ENCODE data around the gene PASK.

Gene PASK

DNA sequence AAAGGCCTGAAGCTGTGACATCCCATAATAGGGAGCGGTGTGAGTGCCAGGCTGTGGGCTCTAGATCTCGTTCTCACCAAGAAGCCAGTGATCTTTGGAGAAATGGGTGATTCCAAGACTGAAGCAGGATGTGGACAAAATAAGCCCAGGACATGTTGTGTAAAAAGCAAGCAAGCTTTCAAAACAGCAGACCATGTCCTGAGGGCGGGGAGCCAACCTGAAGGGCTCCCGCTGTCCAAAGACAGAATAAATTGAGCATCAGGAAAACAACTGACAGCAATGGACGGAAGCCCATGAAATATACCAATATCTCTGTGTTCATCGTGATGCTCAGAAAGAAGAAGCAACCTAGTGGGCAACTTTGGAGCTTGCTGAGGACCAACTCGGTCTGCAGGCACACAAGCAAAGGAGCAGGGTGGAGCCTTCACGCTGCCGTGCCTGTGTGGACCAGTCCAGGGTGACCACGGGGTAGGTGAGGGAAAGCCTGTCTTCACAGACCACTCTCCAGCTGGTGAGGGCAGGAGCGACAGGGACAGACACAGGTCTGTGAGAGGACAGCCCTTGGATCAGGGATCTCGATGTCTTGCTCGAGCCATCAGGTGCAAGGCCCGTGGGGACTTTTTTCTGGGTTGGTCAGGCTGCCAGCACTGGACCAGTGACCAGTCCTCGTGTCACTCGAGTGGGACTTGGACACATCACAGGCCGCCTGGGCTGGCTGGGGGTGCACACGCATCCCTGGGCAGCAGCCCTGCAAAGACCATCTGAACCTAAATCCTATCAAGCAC lies 68.7 kb downstream of the PASK start:
- no peak for DNase-seq

DNA sequence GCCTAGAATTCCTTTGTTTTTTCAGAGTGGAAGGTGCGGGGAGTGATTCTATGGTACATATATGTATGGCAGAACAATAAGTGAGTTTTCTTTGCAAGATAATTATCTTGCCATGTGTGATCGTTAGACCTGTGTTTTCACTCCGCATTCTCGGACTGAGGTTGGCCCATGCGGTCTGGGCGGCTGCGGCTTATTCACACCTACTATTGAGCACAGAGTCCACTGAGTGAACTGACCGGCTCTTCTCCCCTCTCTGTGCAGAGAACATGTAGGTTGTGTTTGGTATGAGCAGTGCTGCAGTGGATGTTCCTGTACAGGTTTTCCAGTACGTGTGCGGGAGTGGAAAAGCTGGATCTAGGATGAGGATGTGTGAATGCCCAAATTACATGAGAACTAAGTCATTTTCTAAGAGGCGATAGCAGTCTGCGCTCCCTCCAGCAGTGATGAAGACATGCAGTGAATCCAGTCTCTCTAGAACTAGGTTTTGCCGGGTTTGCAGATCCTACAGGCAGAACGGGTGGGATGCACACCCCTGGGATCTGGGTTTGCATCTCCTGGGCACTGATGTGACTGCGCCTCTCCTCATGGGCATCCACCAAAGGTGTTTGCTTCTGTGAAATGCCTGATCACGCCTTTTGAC lies 74.3 kb downstream of the PASK start:
- no peak for DNase-seq

DNA sequence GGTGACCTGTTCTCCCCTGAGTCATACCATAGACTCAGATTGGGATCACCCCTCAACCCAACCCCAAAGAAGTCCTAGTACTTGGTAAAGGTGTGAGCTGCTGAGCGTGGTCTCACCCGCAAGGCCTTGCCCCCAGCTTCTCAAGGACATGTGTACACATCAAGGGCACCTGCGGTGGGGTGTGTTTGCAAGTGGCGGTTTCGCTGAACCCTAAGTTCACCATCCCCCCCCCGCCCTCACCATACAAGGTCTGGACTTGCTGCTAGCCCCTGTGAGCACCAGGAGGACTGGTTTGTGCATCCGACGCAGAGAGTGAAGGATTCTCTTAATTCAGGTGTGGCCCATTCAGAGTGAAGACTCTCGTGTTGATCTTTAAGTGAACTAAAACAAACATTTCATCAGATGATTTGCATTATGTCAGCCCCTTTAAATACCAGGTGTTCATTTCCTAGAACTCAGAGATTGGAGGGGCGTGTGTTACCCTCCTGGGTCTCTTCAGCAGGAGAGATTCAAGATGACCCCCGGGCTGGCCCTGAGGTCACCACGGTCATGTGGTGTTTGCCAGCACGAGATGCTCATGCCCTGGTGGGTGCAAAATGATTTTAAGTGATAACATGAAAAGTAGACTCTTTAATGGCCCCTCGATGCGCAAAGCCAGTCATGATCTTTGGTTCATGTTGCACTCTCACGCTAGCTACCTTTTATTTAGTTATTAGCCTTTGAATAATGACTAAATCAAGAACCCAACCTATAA lies 75.0 kb downstream of the PASK start:
- no peak for DNase-seq

DNA sequence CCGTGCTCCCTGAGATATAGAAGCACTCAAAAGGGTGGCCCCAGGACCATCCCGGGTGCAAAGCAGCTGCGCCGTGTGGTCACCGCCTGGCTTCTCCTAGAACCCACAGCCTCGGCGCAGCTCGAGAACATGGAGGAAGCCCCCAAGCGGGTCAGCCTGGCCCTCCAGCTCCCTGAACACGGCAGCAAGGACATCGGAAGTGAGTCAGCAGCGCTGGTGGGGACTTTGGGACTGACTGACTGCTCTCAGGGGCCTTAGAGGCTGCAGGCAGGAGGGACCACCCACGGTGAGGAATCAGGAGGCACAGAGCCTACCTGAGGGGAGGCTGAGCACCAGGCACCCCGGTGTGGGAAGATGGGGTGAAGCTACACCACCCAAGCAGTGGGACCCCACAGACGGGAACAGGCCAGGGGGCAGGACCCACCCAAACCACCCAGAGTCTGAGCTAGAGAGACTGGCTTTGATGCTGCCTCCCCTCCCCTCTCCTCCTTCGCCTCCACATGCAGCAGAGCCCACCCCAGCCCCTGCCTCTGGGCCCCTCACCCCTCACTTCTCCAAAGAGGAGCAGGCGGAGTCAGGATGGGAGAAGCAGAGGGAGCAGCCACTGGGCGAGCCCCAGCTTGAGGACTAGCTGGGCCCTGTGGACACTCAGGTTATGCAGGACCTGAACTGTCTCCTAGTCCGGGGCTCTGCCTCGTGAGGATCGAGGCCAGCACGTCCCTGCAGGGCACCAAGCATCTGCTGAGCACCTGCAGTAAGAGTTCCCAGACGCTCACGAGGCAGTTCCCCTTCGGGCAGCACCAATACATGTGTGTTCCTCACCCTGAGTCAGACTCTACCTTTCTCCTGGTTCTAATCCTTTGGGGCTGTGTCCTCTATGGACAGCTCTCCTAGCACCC lies 75.9 kb downstream of the PASK start:
- no peak for DNase-seq

DNA sequence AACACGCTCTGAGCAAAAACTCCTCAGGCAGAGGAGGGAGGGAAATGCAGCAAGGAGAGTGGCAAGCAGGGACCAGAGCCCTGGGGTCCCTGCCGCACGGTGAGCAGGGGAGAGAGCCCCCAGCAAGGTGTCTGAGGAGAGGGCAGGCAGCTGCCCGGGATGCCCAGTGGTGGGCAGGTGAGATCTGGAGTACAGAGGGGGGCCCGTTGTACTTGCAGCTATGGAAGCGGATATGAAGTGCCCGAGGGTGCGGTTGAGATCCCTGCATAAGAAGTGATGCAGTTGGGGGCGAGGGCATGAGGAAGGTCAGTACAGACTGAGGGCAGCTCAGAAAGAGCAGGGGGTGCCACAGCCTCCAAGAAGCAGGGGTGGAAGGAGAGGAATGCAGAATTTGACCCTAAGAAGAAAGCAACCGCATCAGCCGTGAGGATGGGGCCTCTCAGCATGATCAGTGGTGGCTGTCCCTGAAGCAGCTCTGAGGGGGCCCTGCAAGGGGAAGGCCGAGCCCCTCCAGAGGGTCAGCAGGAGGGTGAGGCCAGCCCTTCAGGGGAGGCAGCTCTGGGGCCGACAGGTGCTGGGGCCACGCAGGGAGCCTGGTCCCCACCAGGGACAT lies 76.6 kb downstream of the PASK start:
- DNase-seq: no peak

DNA sequence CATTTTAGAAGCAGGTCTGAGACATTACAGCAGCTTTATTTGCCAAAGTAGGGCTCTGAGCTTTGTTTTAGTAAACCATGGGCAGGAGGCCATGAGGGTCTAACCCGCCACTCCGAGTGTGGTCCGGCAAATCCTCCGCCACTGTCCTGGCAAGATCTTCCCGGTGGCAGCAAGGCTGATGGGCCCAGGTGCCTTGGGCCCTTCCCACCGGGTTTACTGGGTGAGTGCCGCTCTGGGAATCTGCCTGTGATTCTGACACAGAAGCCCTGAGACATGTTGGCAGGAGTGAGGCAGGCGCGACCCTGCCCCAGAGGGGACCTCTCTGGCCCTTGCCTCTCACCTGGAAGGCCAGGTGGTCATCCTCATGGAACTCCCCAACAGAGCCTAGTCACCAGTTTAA lies 77.1 kb downstream of the PASK start:
- DNase-seq: no peak

DNA sequence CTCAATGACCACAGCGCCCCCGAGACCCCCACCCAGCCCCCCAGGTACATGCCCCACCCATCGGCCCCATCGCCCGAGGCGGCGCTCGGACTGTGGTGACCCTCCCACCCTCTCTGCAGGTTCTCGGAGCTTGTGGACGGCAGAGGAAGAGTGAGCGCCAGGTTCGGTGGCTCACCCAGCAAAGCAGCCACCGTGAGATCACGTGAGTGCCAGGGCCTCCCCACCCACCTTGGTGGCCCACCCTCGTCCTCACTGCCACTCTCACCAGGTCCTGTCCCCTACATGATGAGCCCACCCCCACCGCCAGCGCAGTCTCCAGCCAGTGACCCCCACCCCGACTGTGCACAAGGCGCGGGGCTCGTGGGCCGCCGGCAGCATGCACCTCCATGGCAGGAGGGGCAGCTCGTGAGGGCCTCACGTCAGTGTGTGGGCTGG lies 77.6 kb downstream of the PASK start:
- no peak for DNase-seq

DNA sequence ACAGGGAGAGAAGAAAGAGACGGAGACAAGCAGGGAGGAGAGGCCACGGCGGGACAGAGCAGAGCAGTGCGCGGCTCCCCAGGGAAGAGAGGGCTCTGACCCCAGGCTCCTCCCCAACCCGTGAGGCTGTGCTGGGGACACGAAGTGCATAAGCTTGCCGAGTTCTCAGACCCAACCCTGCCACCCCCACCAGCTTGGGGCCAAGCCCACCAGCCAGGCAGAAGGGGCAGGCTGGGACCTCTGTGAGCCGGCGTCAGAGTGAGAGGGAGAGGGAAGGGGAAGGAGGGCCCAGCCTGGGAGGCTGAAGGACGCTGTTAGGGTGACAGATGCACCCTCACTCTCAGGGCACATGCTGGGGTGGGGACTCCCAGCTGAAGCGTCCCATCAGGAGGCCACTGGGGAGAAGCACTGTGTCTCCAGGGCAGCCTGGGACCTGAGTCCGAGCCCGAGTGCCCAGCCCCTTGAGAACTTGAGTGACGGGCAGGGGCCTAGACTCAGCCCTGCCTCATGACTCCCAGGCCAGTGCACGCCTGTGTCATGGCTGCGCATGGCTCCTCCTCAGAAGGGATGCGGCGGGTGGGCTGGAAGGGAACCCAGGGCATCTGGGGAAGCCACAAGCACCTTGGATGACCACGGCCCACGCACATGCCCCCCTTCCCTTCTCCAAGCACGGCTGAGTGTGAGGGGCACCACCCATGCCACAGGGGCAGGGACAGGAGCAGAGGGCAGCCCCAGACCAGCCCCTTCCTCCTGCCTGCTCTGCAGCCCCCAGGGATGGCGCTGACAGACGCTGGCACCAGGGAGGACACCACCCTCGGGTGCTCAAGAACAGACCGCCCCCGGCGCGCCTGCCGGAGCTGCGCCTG lies 78.2 kb downstream of the PASK start:
- no peak for DNase-seq

DNA sequence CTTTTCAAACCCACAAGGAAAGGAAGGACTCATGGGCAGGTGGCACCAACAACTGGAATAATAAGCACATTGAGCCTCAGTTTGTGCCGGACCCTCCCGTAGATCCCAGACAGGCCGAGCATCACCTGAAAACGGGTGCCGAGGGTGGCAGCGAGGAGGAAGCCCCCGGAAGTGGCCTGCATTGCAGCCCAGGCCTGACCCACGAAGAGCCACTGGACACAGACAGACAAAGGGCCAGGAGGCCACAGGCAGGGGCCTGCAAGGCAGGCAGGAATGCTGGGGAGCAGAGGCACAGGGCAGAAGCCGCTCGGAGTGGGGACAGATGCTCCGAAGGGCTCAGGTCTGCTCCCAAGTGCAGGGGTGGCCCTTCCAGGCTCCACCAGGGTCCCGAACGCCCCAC lies 78.9 kb downstream of the PASK start:
- no peak for DNase-seq

DNA sequence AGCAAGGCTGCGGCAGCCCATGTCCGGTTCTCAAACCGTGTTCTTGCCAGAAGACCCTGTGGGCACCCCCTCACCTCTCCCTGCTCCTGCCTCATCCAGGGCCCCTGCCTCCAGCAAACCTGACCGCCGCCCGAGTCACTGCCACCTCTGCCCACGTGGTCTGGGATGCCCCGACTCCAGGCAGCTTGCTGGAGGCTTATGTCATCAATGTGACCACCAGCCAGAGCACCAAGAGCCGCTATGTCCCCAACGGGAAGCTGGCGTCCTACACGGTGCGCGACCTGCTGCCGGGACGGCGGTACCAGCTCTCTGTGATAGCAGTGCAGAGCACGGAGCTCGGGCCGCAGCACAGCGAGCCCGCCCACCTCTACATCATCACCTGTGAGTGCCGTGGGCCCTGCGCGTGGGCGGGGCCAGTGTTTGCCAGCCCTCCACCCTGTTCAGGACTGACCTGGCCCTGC lies 79.4 kb downstream of the PASK start:
- DNase-seq: no peak

DNA sequence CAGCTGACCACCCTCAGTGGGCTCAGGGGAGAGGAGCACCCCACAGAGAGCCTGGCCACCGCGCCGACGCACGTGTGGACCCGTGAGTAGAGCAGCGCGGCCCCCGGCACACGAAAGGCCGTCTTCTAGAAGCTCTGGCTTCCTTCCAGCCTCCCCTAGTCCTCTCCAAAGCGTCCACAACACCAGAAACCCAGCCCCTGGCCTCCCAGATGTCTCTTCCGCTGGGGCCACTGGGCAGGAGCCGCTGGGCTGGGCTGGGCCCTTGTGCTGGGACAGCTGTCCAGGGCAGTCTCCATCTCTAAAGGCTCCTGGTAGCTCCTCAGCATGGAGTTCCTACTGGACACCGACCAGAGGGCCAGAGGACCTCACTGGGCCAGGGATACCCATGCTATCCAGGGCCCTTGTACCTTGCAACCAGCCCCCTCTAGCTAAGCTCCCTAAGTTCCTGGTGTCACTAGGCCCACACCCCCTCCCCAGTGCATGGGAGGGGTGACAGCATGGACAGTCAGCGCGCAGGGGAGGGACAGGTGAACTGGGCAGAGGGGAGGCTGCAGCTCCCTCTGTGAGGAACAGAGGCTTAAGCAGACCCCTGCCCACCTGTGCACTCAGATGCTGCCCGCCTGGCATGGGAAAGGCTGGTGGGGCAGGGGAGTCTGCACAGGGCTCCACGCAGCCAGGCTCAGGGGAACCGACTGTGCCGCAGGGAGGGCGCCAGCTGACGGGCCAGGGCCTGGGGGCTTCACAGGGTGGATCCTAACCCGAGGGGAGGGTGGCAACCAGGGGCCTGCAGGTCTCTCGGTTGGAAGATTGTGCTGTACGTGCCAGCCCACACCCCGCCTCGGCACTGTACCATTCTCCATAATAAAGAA lies 80.1 kb downstream of the PASK start:
- no peak for DNase-seq

DNA sequence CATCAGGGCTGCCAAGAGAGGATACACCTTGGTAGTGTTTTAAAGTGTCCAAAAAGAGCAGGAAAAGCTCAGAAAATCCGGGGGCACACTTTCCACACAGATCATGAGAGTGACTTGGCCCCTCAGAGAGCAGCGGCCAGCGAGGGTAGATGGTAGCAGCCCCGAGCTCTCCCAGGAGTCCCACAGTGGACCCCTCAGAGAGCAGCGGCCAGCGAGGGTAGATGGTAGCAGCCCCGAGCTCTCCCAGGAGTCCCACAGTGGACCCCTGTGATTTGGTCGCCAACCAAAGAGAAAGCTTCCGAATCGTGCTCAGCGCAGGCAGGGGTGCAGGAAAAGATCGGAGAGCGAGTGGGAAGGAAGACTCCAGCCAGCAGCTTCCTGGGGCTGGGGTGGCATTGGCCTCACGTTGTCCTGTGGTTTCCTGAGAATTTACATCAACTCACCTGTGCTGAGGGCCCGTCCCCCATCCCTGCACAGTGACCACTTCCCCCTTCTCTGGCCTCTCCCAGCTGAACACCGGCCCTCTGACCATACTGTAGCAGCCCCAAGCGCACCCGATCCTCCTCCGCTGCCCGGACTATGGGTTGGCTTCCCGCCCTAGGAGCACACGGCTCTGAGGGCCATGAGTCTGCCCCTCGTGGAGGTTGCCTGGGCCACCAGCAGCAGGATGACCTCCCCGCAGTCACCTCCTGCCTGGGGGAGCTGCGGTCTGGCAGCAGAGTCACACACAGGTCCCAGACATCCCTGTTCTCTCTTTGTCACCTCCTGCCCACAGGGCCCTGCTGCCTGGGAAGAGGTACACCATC lies 80.9 kb downstream of the PASK start:
- no peak for DNase-seq

DNA sequence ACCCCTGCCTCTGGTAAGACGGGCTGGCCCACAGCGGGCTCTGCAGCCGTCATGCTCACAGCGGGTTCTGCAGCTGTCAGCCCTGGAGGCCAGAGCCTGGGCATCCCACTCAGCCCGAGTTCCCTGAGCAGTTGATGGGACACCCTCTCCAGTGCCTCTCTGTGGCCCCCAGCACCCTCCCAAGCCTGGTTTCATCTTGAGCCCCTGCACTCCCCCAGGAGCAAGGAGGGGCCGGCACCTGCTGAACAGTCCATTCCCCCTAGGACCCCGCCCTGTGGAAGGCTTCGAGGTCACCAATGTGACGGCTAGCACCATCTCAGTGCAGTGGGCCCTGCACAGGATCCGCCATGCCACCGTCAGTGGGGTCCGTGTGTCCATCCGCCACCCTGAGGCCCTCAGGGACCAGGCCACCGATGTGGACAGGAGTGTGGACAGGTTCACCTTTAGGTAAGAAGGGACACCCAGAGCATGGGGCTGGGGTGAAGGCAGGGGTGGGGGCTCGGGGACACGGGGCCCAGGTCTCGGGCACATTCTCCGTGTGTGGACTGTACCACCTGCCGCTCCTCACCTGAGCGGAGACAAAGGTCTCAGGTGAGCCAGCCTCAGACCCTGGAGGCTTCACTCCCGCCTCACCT lies 81.7 kb downstream of the PASK start:
- no peak for DNase-seq

DNA sequence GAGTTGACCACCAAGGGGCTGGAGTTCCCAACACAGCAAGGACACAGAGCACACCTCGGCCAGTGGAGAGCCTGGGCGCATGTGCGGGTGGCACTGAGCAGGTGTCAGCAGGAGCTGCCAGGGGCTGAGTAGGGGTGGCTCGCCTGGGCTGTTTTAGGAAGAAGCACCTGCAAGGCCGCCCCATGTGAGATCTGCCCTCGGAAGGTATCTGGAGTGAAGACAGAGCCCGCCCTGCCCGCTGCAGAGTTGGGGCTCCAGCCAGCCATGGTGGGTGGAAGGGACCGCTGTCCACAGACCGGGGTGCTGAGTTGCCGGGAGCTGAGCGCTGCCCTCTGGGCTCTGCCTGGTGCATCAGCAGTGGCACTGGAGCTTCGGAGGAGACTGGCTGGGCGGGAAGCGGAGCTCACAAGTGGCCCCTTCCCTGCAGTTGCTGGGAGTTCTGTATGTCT lies 82.4 kb downstream of the PASK start:
- no peak for DNase-seq

DNA sequence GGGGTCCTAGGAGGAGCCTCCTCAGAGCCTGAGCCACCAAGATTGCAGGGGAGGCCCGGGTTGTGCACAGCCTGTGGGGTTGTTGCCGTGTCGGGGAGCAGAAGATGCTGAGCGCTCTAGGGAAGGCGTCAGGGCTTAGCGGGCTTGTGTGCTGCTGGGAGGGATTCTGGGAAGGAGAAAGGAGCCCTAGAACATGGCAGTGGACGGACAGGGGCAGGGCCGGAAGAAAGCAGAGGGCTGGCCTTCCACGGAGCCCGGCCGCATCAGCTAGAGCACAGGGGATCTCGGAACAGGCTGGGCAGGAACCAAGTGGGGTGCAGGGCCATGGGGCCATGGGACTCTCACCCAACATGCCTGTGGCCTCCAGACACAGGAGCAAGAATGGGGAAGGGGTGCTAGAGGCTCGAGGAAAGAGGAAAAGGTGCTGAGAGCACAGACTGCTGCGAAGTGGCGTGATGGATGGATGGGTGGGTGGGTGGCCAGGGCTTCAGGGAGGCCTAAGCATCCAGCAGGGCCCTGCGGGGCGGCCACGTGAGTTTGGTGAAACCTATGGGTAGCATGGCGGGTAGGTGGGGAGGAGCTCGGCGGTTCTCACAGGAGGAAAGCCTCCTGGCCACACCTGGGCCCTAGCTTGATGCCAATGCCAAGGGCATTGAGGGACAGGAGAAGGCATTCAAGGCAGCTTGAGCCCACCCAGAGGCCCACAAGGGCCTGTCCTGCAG lies 82.9 kb downstream of the PASK start:
- DNase-seq: no peak

DNA sequence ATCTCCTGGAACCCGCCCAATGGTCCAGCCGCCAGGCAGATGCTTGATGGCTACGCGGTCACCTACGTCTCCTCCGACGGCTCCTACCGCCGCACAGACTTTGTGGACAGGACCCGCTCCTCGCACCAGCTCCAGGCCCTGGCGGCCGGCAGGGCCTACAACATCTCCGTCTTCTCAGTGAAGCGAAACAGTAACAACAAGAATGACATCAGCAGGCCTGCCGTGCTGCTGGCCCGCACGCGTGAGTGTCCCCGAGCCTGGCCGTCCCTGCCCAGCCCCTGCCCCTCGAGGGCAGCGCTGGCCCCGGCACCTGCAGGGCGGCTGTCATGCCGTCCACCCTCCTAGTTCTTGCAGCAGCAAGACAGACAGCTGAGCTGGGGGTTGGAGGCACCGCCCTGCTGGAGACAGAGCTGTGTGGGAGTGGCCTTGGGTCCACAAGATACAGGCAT lies 83.9 kb downstream of the PASK start:
- DNase-seq: no peak

DNA sequence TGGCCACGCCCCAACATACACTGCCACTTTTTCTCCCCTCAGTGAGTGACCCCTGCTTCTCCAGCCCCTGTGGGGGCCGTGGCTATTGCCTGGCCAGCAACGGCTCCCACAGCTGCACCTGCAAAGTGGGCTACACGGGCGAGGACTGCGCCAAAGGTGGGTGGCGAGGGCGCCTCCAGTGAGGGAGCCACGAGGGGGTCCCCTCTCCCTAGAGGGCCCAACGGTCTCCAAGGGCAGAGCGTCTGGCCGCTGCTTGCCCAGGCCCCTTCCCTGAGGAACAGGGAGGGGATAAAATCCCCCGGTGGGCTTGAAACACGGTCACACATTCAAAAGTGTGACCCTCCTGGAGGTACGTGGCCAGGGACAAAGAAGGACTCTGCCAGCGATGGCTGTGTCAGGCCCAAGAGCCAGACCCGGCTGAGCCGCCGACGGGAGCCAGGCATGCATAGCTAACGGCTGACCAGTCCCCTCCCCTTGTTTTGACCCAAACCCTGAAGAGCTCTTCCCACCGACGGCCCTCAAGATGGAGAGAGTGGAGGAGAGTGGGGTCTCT lies 84.4 kb downstream of the PASK start:
- no peak for DNase-seq

Measured in cortex of kidney (tissue), 1 donor.